Activated naive CD4-positive, alpha-beta T cell treated with anti-CD3 and anti-CD28 coated beads, Interleukin-2, amount 50 U/mL, for 72 hours (primary cell): ENCODE measurements around the gene GMPR. TPM values are rescaled to one million over a fixed set of nuclear protein-coding genes. Genes with fewer than 3 reads are reported as not detected.
"Not testable (repeated sequence)": the region's sequence is repeated elsewhere in the genome, so short reads cannot be mapped to it uniquely, and the experiment has no call there.

Experiments used
- ATAC-seq, 2 donors: fragments of 150-1000 bp; cut with Tn5 transposase; 2 replicates each; pipeline ENCODE4 v1.10.0; 2021; ENCODE audit warnings: mild to moderate bottlenecking in 2 of 2, moderate library complexity in 2 of 2
- DNase-seq, 2 donors: peaks; one replicate each; pipeline ENCODE4 v3.0.0; 2021 to 2022; ENCODE audit warnings: low spot score in 2 of 2
- H3K27ac Mint-ChIP-seq, 2 donors: one replicate each; pipeline ENCODE4 v1.8.0; 2022; ENCODE audit warnings: mild to moderate bottlenecking in 2 of 2, mixed read lengths in 2 of 2
- H3K36me3 Mint-ChIP-seq, 2 donors: one replicate each; pipeline ENCODE4 v1.8.0; 2022; ENCODE audit warnings: mixed read lengths in 2 of 2
- H3K9me3 Mint-ChIP-seq, 2 donors: one replicate each; pipeline ENCODE4 v1.8.0; 2022; ENCODE audit warnings: mixed read lengths in 2 of 2
- total RNA-seq, 2 donors: library from RNA; stranded (reverse); gene quantifications; one replicate each; pipeline ENCODE4 v1.2.3, GENCODE V29; 2022

The GMPR gene
- total RNA-seq, 2 donors from 2014 or later = 0.23 to 2.5 TPM

- ATAC-seq = no peak
- DNase-seq = no peak
- no peaks in the 10 kb centered on the region for H3K36me3 Mint-ChIP-seq
- H3K9me3 Mint-ChIP-seq = no peaks in the 10 kb centered on the region
- no peak overlapping the region for H3K27ac Mint-ChIP-seq
Measured at GRCh38 chr6:16217156-16217721, 21.1 kb upstream of the GMPR start.

- DNase-seq = no peak
- Mint-ChIP-seq H3K9me3 (peaks cover 0 to 3% of the 10 kb centered on the region in 2 donors), H3K36me3 (no peaks in the 10 kb centered on the region), H3K27ac (no peak overlapping the region)
- peak in 1 of 2 donors; percentile 60 for ATAC-seq
Measured at GRCh38 chr6:16222826-16223225, 15.6 kb upstream of the GMPR start.

- peaks cover 0 to 3% of the 10 kb centered on the region in 2 donors for H3K9me3 Mint-ChIP-seq
- H3K27ac Mint-ChIP-seq = no peak overlapping the region
- H3K36me3 Mint-ChIP-seq = no peaks in the 10 kb centered on the region
- DNase-seq (no peak), ATAC-seq (no peak)
Measured at GRCh38 chr6:16223362-16223761, 15.0 kb upstream of the GMPR start.

GRCh38 chr6:16224409-16224808 is 14.0 kb upstream of the GMPR start:
- Mint-ChIP-seq H3K36me3 (no peaks in the 10 kb centered on the region), H3K9me3 (peaks cover 0 to 3% of the 10 kb centered on the region in 2 donors), H3K27ac (no peak overlapping the region)
- DNase-seq (no peak), ATAC-seq (no peak)

GRCh38 chr6:16225062-16225731 is 13.2 kb upstream of the GMPR start:
- not testable (repeated sequence) for H3K36me3 Mint-ChIP-seq, ATAC-seq, H3K9me3 Mint-ChIP-seq, DNase-seq, H3K27ac Mint-ChIP-seq

GRCh38 chr6:16226117-16227047 is 12.0 kb upstream of the GMPR start:
- not testable (repeated sequence) for DNase-seq, H3K9me3 Mint-ChIP-seq, ATAC-seq, H3K27ac Mint-ChIP-seq, H3K36me3 Mint-ChIP-seq

GRCh38 chr6:16227048-16227562 is 11.3 kb upstream of the GMPR start:
- Mint-ChIP-seq H3K27ac (no peak overlapping the region), H3K9me3 (peaks cover 0 to 3% of the 10 kb centered on the region in 2 donors), H3K36me3 (no peaks in the 10 kb centered on the region)
- no peak for ATAC-seq
- no peak for DNase-seq

- no peak for DNase-seq
- H3K9me3 Mint-ChIP-seq = peaks cover 0 to 3% of the 10 kb centered on the region in 2 donors
- H3K36me3 Mint-ChIP-seq = no peaks in the 10 kb centered on the region
- no peak overlapping the region for H3K27ac Mint-ChIP-seq
- ATAC-seq = no peak
Measured at GRCh38 chr6:16227605-16228004, 10.8 kb upstream of the GMPR start.

GRCh38 chr6:16228043-16228442 is 10.3 kb upstream of the GMPR start:
- Mint-ChIP-seq H3K9me3 (peaks cover 0 to 3% of the 10 kb centered on the region in 2 donors), H3K36me3 (no peaks in the 10 kb centered on the region), H3K27ac (no peak overlapping the region)
- ATAC-seq = no peak
- DNase-seq = no peak

- H3K36me3 Mint-ChIP-seq = no peaks in the 10 kb centered on the region
- peaks cover 0 to 3% of the 10 kb centered on the region in 2 donors for H3K9me3 Mint-ChIP-seq
- no peak for DNase-seq
- no peak overlapping the region for H3K27ac Mint-ChIP-seq
- no peak for ATAC-seq
Measured at GRCh38 chr6:16228709-16229665, 9.4 kb upstream of the GMPR start.

GRCh38 chr6:16229700-16230099 is 8.7 kb upstream of the GMPR start:
- no peak overlapping the region for H3K27ac Mint-ChIP-seq
- H3K9me3 Mint-ChIP-seq = peaks cover 0 to 3% of the 10 kb centered on the region in 2 donors
- ATAC-seq (no peak), DNase-seq (no peak)
- H3K36me3 Mint-ChIP-seq = no peaks in the 10 kb centered on the region

- no peak for DNase-seq
- no peaks in the 10 kb centered on the region for H3K36me3 Mint-ChIP-seq
- peaks cover 0 to 3% of the 10 kb centered on the region in 2 donors for H3K9me3 Mint-ChIP-seq
- ATAC-seq = no peak
- no peak overlapping the region for H3K27ac Mint-ChIP-seq
Measured at GRCh38 chr6:16230953-16231352, 7.4 kb upstream of the GMPR start.

GRCh38 chr6:16232086-16232485 is 6.3 kb upstream of the GMPR start:
- DNase-seq (no peak), ATAC-seq (no peak)
- H3K9me3 Mint-ChIP-seq = no peaks in the 10 kb centered on the region
- H3K36me3 Mint-ChIP-seq = no peaks in the 10 kb centered on the region
- H3K27ac Mint-ChIP-seq = no peak overlapping the region

GRCh38 chr6:16236009-16236501 is 2.3 kb upstream of the GMPR start:
- no peak for ATAC-seq
- H3K36me3 Mint-ChIP-seq = peaks cover 6% of the 10 kb centered on the region in 2 donors
- no peak for DNase-seq
- peak overlapping the region in 1 of 2 donors; percentile 17 for H3K27ac Mint-ChIP-seq
- H3K9me3 Mint-ChIP-seq = no peaks in the 10 kb centered on the region

GRCh38 chr6:16236631-16237199 is 1.7 kb upstream of the GMPR start:
- H3K9me3 Mint-ChIP-seq = no peaks in the 10 kb centered on the region
- ATAC-seq (no peak), DNase-seq (no peak)

GRCh38 chr6:16237242-16237641 is 1.1 kb upstream of the GMPR start:
- Mint-ChIP-seq H3K9me3 (no peaks in the 10 kb centered on the region), H3K36me3 (peaks cover 6% of the 10 kb centered on the region in 2 donors), H3K27ac (no peak overlapping the region)
- DNase-seq = no peak
- no peak for ATAC-seq

More at GRCh38 chr6:16236631-16237199, 1.7 kb upstream of the GMPR start:
- Mint-ChIP-seq H3K36me3 (peaks cover 6% of the 10 kb centered on the region in 2 donors), H3K27ac (no peak overlapping the region)
